GM12878 (cell line): ENCODE data around the gene TCHP. TPM values are rescaled to one million over a fixed set of nuclear protein-coding genes. Genes with fewer than 3 reads are reported as not detected.

Experiments used
- ATF7 ChIP-seq: fragments of 450-650 bp; IDR thresholded peaks from 2 replicates; pipeline ENCODE4 v1.6.1; 2016; ENCODE audit warnings: low read depth, mild to moderate bottlenecking
- BCL3 ChIP-seq: IDR thresholded peaks from 2 replicates; pipeline ENCODE4 v1.6.1; 2011; ENCODE audit warnings: borderline replicate concordance, low read depth, mild to moderate bottlenecking, moderate library complexity, low read length; ENCODE audit not compliant: insufficient read depth, poor library complexity, severe bottlenecking
- BHLHE40 ChIP-seq, 2 experiments: fragments of 450-650 bp in 1 of 2; IDR thresholded peaks; 2 replicates each; pipeline ENCODE4 v1.6.1; 2011 to 2017; ENCODE audit warnings: low read depth in 2 of 2, borderline replicate concordance in 1 of 2, improper control_type of control experiment in 1 of 2, low read length in 1 of 2, mild to moderate bottlenecking in 1 of 2
- CBX5 ChIP-seq: sonication (generic); IDR thresholded peaks from 2 replicates; pipeline ENCODE4 v1.6.1; 2016; ENCODE audit warnings: low read depth, moderate library complexity, mild to moderate bottlenecking, inconsistent platforms
- CEBPB ChIP-seq, 2 experiments: fragments of 150-350 bp in 1 of 2; IDR thresholded peaks; 2 replicates each; pipeline ENCODE4 v1.6.1; 2012 to 2014; ENCODE audit warnings: low read depth in 2 of 2, low read length in 2 of 2, borderline replicate concordance in 1 of 2, inconsistent platforms in 1 of 2
- CHD1 ChIP-seq: IDR thresholded peaks from 2 replicates; pipeline ENCODE4 v1.6.1; 2012; ENCODE audit warnings: low read depth, low read length, improper control_type of control experiment
- EP300 ChIP-seq, 2 experiments: fragments of 150-350 bp in 1 of 2; IDR thresholded peaks; 2 replicates each; pipeline ENCODE4 v1.6.1; 2011 to 2012; ENCODE audit warnings: low read depth in 2 of 2, low read length in 2 of 2, borderline replicate concordance in 1 of 2, improper control_type of control experiment in 1 of 2, inconsistent platforms in 1 of 2; ENCODE audit not compliant: control insufficient read depth in 1 of 2
- IKZF2 ChIP-seq, 2 experiments: fragments of 450-650 bp; IDR thresholded peaks; 2 replicates each; pipeline ENCODE4 v1.6.1; 2017; ENCODE audit warnings: mild to moderate bottlenecking in 2 of 2, moderate library complexity in 2 of 2
- KAT2A ChIP-seq: conservative IDR thresholded peaks from 2 replicates; pipeline ENCODE4 v1.6.1; 2011; ENCODE audit warnings: low read depth, low read length; ENCODE audit not compliant: control insufficient read depth
- MTA2 ChIP-seq: fragments of 450-650 bp; IDR thresholded peaks from 2 replicates; pipeline ENCODE4 v1.6.1; 2016; ENCODE audit warnings: low read depth, mild to moderate bottlenecking, moderate library complexity
- NR2C1 ChIP-seq: fragments of 450-650 bp; IDR thresholded peaks from 2 replicates; pipeline ENCODE4 v1.6.1; 2017; ENCODE audit warnings: antibody characterized with exemption, mild to moderate bottlenecking, moderate library complexity
- NR2F1 ChIP-seq: fragments of 450-650 bp; conservative IDR thresholded peaks from 2 replicates; pipeline ENCODE4 v1.6.1; 2017; ENCODE audit warnings: mild to moderate bottlenecking
- PML ChIP-seq: IDR thresholded peaks from 2 replicates; pipeline ENCODE4 v1.6.1; 2012; ENCODE audit warnings: low read length, inconsistent platforms
- POU2F2 ChIP-seq: IDR thresholded peaks from 3 replicates; pipeline ENCODE4 v1.6.1; 2011; ENCODE audit warnings: low read depth, mild to moderate bottlenecking, low read length, borderline replicate concordance
- TCF7 ChIP-seq: IDR thresholded peaks from 2 replicates; pipeline ENCODE4 v1.6.1; 2014; ENCODE audit warnings: antibody characterized with exemption, borderline replicate concordance
- ZBTB33 ChIP-seq: fragments of 450-650 bp; IDR thresholded peaks from 2 replicates; pipeline ENCODE4 v1.6.1; 2017; ENCODE audit warnings: mild to moderate bottlenecking
- ZBTB40 ChIP-seq: fragments of 450-650 bp; IDR thresholded peaks from 2 replicates; pipeline ENCODE4 v1.6.1; 2016; ENCODE audit warnings: mild to moderate bottlenecking, moderate library complexity, borderline replicate concordance
- ZNF592 ChIP-seq: fragments of 450-650 bp; IDR thresholded peaks from 2 replicates; pipeline ENCODE4 v1.6.1; 2017; ENCODE audit warnings: mild to moderate bottlenecking, moderate library complexity
- polyA plus RNA-seq, 11 experiments: library from polyadenylated mRNA; depleted of rRNA in 4 of 11; unstranded in 6 of 11; stranded (reverse) in 5 of 11; fragments of >200 nt; fragmentation: Nextera tagmentation in 4 of 11; fragmentation: Illumina TruSeq in 1 of 11; extraction: Ambion mirVana in 4 of 11; extraction: Trizol in 1 of 11; gene quantifications; 1 replicate in 1 of 11; 2 replicates in 10 of 11; pipeline versions ENCODE4 v1.2.1 to v1.2.3, GENCODE V29; 2011 to 2016; ENCODE audit warnings: inconsistent platforms in 2 of 11, missing spikeins in 2 of 11, low read depth in 1 of 11
- total RNA-seq, 4 experiments: library from RNA; depleted of rRNA in 3 of 4; stranded (reverse); fragments of >200 nt in 3 of 4; fragmentation: Illumina TruSeq in 1 of 4; extraction: Trizol in 1 of 4; gene quantifications; 2 replicates each; pipeline versions ENCODE4 v1.2.1 to v1.2.3, GENCODE V29; 2013 to 2021

The TCHP gene
- total and polyA plus RNA-seq, 10 of the 15 experiments (the other 5 are each of a cell fraction or from before 2014, with no cell fraction given): 4.8 to 18.6 (median 15.0) TPM

- TF ChIP-seq IKZF2 (IDR thresholded peaks at IDR 0.05) (peak in 1 of 2 experiments; percentile 30; a peak in 2 of 4 replicates), BHLHE40 (IDR thresholded peaks at IDR 0.05; ENCODE audit: borderline replicate concordance in 1 of 2, low read depth in 2 of 2, low read length in 1 of 2) (peak in 1 of 2 experiments; percentile 27; a peak in 1 of 4 replicates), BCL3 (no peak), ZNF592 (no peak), CHD1 (no peak), PML (no peak), MTA2 (no peak), POU2F2 (no peak), ATF7 (peak; percentile 60; the same call in 1 of the 2 replicates), CEBPB (IDR thresholded peaks at IDR 0.05; ENCODE audit: borderline replicate concordance in 1 of 2, low read depth in 2 of 2, low read length in 2 of 2) (no peak), NR2C1 (no peak), KAT2A (no peak), NR2F1 (peak; percentile 49; the same call in 1 of the 2 replicates), TCF7 (no peak), ZBTB40 (no peak), EP300 (IDR thresholded peaks at IDR 0.05; ENCODE audit: borderline replicate concordance in 1 of 2, control insufficient read depth in 1 of 2, low read depth in 2 of 2, low read length in 2 of 2) (peak; percentile 21 to 45; a peak in 1 of 4 replicates), CBX5 (no peak), ZBTB33 (no peak)
Measured at GRCh38 chr12:109892748-109893147, 7.3 kb upstream of the TCHP start (continued).
